ENCODE data around the gene SGCA.

SGCA gene

DNA sequence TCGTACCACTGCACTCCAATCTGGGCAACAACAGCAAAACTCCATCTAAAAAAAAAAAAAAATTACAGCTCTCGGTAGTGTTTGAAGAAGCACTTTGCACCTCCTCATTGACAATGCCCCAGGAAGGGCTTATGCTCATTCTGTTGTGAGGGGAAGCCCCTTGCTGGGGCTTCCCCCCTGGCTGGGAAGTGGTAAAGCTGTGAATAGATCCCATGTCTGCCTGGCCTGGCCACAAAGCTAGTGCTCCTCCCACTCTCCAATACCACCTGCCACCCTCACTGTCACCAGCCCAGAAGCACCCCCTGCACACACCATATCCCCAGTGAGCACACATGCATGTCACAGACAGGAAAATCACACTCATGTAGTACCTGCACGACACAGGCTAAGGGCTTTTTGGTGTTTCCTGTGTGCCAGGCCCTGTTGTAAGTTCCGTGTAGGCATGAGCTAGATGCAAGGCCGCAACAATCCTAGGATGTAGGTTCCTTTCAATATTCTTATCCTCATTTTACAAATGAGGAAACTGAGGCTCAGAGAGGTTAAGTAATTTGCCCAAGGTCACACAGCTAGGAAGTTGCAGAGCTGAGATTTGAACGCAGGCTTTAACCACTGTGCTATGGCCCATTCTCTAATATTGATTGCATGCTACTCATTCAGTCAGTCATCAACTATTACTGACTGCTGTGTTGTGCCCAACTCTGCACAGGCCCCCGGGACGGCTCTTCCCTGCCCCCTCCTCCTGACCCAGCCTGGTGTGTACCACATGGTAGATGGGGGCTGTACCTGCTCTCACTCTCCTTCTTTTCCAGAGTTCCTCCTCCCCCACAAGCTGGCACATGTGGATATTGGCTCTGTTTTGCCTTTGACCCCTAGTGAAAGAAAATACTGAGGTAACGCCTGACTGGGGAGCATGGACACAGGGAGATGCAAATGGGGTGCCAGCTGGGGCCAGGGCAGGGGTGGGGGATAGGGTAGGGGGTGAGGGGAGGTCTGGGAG, 47.5 kb downstream of the SGCA start:
- Histone ChIP-seq H2AFZ (ENCODE audit: low read depth) (no peak overlapping the region), H3K9ac (no peak overlapping the region), H3K27me3 (ENCODE audit: insufficient read depth, low read depth) (peaks cover 19% of the 10 kb centered on the region), H3K4me1 (ENCODE audit: low read depth, poor library complexity, severe bottlenecking) (peaks cover 15% of the 10 kb centered on the region), H4K20me1 (ENCODE audit: insufficient read depth) (no peaks in the 10 kb centered on the region), H3K4me2 (no peak overlapping the region), H3K27ac (no peak overlapping the region), H3K79me2 (ENCODE audit: insufficient read depth, low read depth) (no peaks in the 10 kb centered on the region), H3K36me3 (ENCODE audit: insufficient read depth) (no peaks in the 10 kb centered on the region), H3K4me3 (IDR thresholded peaks at IDR 0.05; ENCODE audit: insufficient read depth, low read depth, low read length) (no peak overlapping the region)
- TF ChIP-seq, protein P1, sequence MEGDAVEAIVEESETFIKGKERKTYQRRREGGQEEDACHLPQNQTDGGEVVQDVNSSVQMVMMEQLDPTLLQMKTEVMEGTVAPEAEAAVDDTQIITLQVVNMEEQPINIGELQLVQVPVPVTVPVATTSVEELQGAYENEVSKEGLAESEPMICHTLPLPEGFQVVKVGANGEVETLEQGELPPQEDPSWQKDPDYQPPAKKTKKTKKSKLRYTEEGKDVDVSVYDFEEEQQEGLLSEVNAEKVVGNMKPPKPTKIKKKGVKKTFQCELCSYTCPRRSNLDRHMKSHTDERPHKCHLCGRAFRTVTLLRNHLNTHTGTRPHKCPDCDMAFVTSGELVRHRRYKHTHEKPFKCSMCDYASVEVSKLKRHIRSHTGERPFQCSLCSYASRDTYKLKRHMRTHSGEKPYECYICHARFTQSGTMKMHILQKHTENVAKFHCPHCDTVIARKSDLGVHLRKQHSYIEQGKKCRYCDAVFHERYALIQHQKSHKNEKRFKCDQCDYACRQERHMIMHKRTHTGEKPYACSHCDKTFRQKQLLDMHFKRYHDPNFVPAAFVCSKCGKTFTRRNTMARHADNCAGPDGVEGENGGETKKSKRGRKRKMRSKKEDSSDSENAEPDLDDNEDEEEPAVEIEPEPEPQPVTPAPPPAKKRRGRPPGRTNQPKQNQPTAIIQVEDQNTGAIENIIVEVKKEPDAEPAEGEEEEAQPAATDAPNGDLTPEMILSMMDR (conservative IDR thresholded peaks at IDR 0.05; ENCODE audit: low read depth, low read length): no peak

DNA sequence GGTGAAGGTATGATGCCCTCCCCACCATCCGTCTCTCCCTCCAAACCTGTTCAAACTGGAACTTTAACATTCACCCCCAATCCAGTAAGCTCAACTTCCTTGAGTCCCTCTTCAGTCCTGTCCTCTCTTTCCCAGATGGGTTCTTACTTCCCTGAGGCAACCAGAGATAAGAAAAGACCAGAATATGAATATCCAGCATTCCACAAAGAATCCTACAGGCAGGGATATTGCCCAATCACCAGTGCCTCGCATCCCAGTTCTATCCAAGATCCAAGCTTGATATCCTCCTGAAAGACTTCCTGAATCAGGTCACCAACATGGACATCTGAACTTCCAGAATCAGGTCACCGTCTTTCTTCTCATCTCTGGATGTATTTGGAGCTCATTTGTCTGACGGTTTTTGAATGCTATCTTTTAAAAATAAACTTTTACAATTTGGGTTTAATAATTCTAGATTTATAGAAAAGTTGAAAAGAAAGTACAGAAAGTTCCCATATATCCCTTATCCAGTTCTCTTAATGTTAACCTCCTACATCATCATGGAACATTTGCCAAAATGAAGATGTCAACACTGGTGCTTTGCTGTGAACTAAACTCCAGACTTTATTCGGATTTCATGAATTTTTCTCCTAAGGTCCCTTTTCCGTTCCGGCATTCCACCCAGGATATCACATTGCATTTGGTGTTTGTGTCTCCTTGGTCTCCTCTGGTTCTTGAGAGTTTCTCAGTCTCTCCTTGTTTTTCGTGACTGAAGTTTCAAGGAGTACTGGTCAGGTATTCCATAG, 49.4 kb downstream of the SGCA start:
- no peaks in the 10 kb centered on the region for H3K79me2 ChIP-seq (ENCODE audit: insufficient read depth, low read depth)
- no peak overlapping the region for H3K4me3 ChIP-seq (IDR thresholded peaks at IDR 0.05; ENCODE audit: insufficient read depth, low read depth, low read length)
- H3K27ac ChIP-seq: no peak overlapping the region
- peaks cover 4% of the 10 kb centered on the region for H3K27me3 ChIP-seq (ENCODE audit: insufficient read depth, low read depth)
- H3K9ac ChIP-seq: no peak overlapping the region
- peaks cover 15% of the 10 kb centered on the region for H3K4me1 ChIP-seq (ENCODE audit: low read depth, poor library complexity, severe bottlenecking)
- H3K36me3 ChIP-seq (ENCODE audit: insufficient read depth): no peaks in the 10 kb centered on the region
- no peak overlapping the region for H3K4me2 ChIP-seq
- H2AFZ ChIP-seq (ENCODE audit: low read depth): no peak overlapping the region
- TF ChIP-seq, protein P1 (conservative IDR thresholded peaks at IDR 0.05; ENCODE audit: low read depth, low read length): no peak
- H4K20me1 ChIP-seq (ENCODE audit: insufficient read depth): no peaks in the 10 kb centered on the region

DNA sequence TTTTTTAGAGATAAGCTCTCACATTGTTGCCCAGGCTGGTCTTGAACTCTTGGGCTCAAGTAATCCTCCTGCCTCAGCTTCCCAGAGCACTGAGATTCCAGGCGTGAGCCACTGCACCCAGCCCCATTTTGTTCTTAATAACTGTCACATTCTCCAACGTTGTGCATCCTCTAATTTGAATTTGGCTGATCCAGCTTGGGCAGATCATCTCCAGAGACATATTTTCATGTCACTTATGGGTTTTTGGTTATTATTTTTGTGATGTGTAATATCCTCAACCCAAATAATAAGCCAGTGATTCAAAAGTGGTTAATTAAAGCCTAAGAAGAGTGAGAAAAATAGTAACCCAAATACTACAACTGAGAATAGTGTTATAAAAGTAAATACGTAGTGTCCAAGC, 51.8 kb downstream of the SGCA start:
- Histone ChIP-seq H2AFZ (ENCODE audit: low read depth) (no peak overlapping the region), H3K27me3 (ENCODE audit: insufficient read depth, low read depth) (no peaks in the 10 kb centered on the region; the same call in 1 of the 2 replicates), H3K4me2 (no peak overlapping the region), H3K79me2 (ENCODE audit: insufficient read depth, low read depth) (no peaks in the 10 kb centered on the region), H3K9ac (no peak overlapping the region), H4K20me1 (ENCODE audit: insufficient read depth) (no peaks in the 10 kb centered on the region), H3K36me3 (ENCODE audit: insufficient read depth) (no peaks in the 10 kb centered on the region), H3K4me3 (IDR thresholded peaks at IDR 0.05; ENCODE audit: insufficient read depth, low read depth, low read length) (no peak overlapping the region), H3K27ac (no peak overlapping the region), H3K4me1 (ENCODE audit: low read depth, poor library complexity, severe bottlenecking) (peaks cover 10% of the 10 kb centered on the region)
- TF ChIP-seq, protein P1 (conservative IDR thresholded peaks at IDR 0.05; ENCODE audit: low read depth, low read length): no peak

DNA sequence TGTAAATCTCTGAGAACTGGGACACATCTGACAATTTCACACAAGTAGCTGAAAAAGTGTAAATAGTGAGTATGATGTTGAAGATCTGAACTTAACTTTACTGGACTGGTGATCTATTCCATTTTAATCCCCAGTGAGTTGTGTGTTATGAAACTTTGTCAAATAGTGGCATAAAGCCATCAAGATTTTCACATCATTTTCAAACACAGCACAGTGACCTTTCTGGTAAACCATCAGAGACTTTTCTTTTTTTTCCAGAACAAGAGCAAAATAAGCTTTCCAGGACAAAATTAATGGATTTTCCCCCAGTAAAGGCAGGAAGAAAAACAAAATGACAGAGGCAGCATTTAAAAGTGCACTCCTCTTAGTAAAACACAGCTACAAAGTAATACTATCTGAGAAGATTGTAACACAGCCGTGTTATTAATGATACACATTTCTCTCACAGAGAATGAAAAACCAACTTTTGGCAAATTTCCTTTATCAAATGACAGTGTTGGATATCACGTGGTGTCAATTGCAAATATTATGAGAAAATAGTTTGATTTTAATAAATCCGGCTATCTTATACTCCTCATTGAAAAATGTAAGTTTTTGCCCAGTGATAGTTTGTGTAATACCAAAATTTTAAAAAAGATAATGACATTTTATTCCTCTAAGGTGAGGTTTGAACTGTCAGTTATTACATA, 52.4 kb downstream of the SGCA start:
- no peaks in the 10 kb centered on the region for H3K79me2 ChIP-seq (ENCODE audit: insufficient read depth, low read depth)
- H3K27ac ChIP-seq: no peak overlapping the region
- no peaks in the 10 kb centered on the region for H3K36me3 ChIP-seq (ENCODE audit: insufficient read depth)
- H3K9ac ChIP-seq: no peak overlapping the region
- no peak overlapping the region for H2AFZ ChIP-seq (ENCODE audit: low read depth)
- no peak overlapping the region for H3K4me3 ChIP-seq (IDR thresholded peaks at IDR 0.05; ENCODE audit: insufficient read depth, low read depth, low read length)
- H3K27me3 ChIP-seq (ENCODE audit: insufficient read depth, low read depth): no peaks in the 10 kb centered on the region; the same call in 1 of the 2 replicates
- H4K20me1 ChIP-seq (ENCODE audit: insufficient read depth): no peaks in the 10 kb centered on the region
- peaks cover 4% of the 10 kb centered on the region for H3K4me1 ChIP-seq (ENCODE audit: low read depth, poor library complexity, severe bottlenecking)
- TF ChIP-seq, protein P1 (conservative IDR thresholded peaks at IDR 0.05; ENCODE audit: low read depth, low read length): no peak
- no peak overlapping the region for H3K4me2 ChIP-seq

Data from KMS-11 (cell line).